Aorta (tissue), 5 donors: Measurements from ENCODE around the gene DNPH1. TPM values are rescaled to one million over a fixed set of nuclear protein-coding genes. Genes with fewer than 3 reads are reported as not detected.
A peak's percentile ranks its signal among the peaks of the same experiment; 100 is the strongest.

Source experiments
- ATAC-seq: fragments of 200-7000 bp; cut with Tn5 transposase; one replicate; pipeline ENCODE4 v1.9.1; 2022; ENCODE audit warnings: moderate library complexity; ENCODE audit not compliant: low FRiP score
- DNase-seq, 2 donors: peaks; one replicate each; pipeline ENCODE4 v3.0.0-alpha.2; 2020
- H3K27ac ChIP-seq, 2 donors: one replicate each; pipeline ENCODE4 v1.5.1; 2013; ENCODE audit warnings: low read length in 2 of 2, mild to moderate bottlenecking in 2 of 2, moderate library complexity in 2 of 2, control low read depth in 1 of 2, inconsistent platforms in 1 of 2, low read depth in 1 of 2
- H3K27me3 ChIP-seq, 2 donors: one replicate each; pipeline ENCODE4 v1.6.1; 2013; ENCODE audit warnings: control low read depth in 1 of 2, low read length in 1 of 2, mild to moderate bottlenecking in 1 of 2, moderate library complexity in 1 of 2; ENCODE audit not compliant: insufficient read depth in 2 of 2, control insufficient read depth in 1 of 2
- H3K36me3 ChIP-seq, 2 donors: one replicate each; pipeline ENCODE4 v1.6.1; 2013; ENCODE audit warnings: control low read depth in 1 of 2, low read length in 1 of 2, mild to moderate bottlenecking in 1 of 2; ENCODE audit not compliant: insufficient read depth in 2 of 2, control insufficient read depth in 1 of 2
- H3K4me1 ChIP-seq, 2 donors: one replicate each; pipeline ENCODE4 v1.6.1; 2013; ENCODE audit warnings: low read length in 2 of 2, control low read depth in 1 of 2, mild to moderate bottlenecking in 1 of 2, moderate library complexity in 1 of 2; ENCODE audit not compliant: insufficient read depth in 2 of 2, control insufficient read depth in 1 of 2
- H3K4me3 ChIP-seq, 2 donors: one replicate each; pipeline ENCODE4 v1.5.1; 2013; ENCODE audit warnings: low read length in 2 of 2, control low read depth in 1 of 2, mild to moderate bottlenecking in 1 of 2
- H3K9me3 ChIP-seq: one replicate; pipeline ENCODE4 v1.6.1; 2013; ENCODE audit warnings: mild to moderate bottlenecking, low read length; ENCODE audit not compliant: control insufficient read depth
- WGBS, 2 donors: extraction: QIAGEN DNeasy Blood & Tissue Kit; methylation state at CpG; one replicate each; pipeline ENCODE4 v1.1.7; 2013; 5-methylcytosine and 5-hydroxymethylcytosine counted together
- intact Hi-C, 2 donors: fragments of 100-400 bp; cut with DNase I; formaldehyde crosslinking; loops; one replicate each; pipeline versions ENCODE4 v1.14.2 to v1.15.0; 2022
- polyA plus RNA-seq, 2 donors: library from polyadenylated mRNA; stranded (reverse); fragments of 200-250 nt; gene quantifications; one replicate each; pipeline ENCODE4 v1.2.3, GENCODE V29; 2013
- total RNA-seq, 2 donors: library from RNA; stranded (reverse); fragmentation: NEBNext Ultra II Directional; extraction: Animal tissue kit (Norgen Biotek cat#: 25700); gene quantifications; one replicate each; pipeline ENCODE4 v1.2.1, GENCODE V29; 2021
- donor health status: healthy with polysubstance abuse.
- donor health status: Bipolar disorder and iron deficiency.
- donor health status: DM: no; HTN: no; CAD: no.
- donor health status: DM: no; HTN: no; CAD: no.
- donor health status: DM: yes; HTN: yes; CAD: no.

DNPH1 gene
- total and polyA plus RNA-seq, 4 donors: 10.2 to 87.4 (median 27.4) TPM

GRCh38 chr6:43178150-43178549, 51.1 kb downstream of the DNPH1 start:
- H3K4me1 ChIP-seq: no peaks in the 10 kb centered on the region
- WGBS, 2 donors: 72% methylated on average over 12 of the region's 12 CpGs
- H3K36me3 ChIP-seq: peaks cover 0 to 20% of the 10 kb centered on the region in 2 donors

GRCh38 chr6:43176423-43176786, 52.9 kb downstream of the DNPH1 start:
- H3K27ac ChIP-seq: no peak overlapping the region
- 84 to 88% methylated on average over 6 of the region's 6 CpGs for WGBS, 2 donors

More at GRCh38 chr6:43178150-43178549, 51.1 kb downstream of the DNPH1 start:
- Histone ChIP-seq H3K27ac (no peak overlapping the region), H3K4me3 (no peak overlapping the region), H3K9me3 (no peaks in the 10 kb centered on the region), H3K27me3 (no peaks in the 10 kb centered on the region)
- intact Hi-C loops: no loop called here
- no peak for ATAC-seq
- peak in 1 of 2 donors; percentile 66 for DNase-seq

GRCh38 chr6:43175676-43176422, 53.4 kb downstream of the DNPH1 start:
- DNase-seq (peak in 1 of 2 donors; percentile 68), ATAC-seq (no peak)
- H3K4me3 ChIP-seq: no peak overlapping the region
- peaks cover 0 to 20% of the 10 kb centered on the region in 2 donors for H3K36me3 ChIP-seq
- no peaks in the 10 kb centered on the region for H3K9me3 ChIP-seq
- 85 to 86% methylated on average over 11 of the region's 11 CpGs for WGBS, 2 donors
- intact Hi-C loops: no loop called here
- no peaks in the 10 kb centered on the region for H3K4me1 ChIP-seq
- H3K27me3 ChIP-seq: no peaks in the 10 kb centered on the region
- peak overlapping the region in 1 of 2 donors; percentile 4 for H3K27ac ChIP-seq

More at GRCh38 chr6:43176423-43176786, 52.9 kb downstream of the DNPH1 start:
- intact Hi-C loops: no loop called here
- Histone ChIP-seq H3K9me3 (no peaks in the 10 kb centered on the region), H3K27me3 (no peaks in the 10 kb centered on the region), H3K4me1 (no peaks in the 10 kb centered on the region), H3K4me3 (no peak overlapping the region), H3K36me3 (peaks cover 0 to 20% of the 10 kb centered on the region in 2 donors)
- ATAC-seq: no peak
- DNase-seq: peak in 1 of 2 donors; percentile 71

Other genes starting within 250 kb of the DNPH1 start
- 10 to 100 TPM; 22.9 to 31.7 TPM for gene PPP2R5D, start 244.9 kb downstream of the DNPH1 start, total RNA-seq
- gene PPP2R5D, start 244.9 kb downstream of the DNPH1 start, polyA plus RNA-seq: 10 to 100 TPM; 20.3 to 31.5 TPM
- gene MEA1, start 215.5 kb downstream of the DNPH1 start, total RNA-seq: 10 to 100 TPM; 44.5 to 44.6 TPM
- 100 to 1,000 TPM in 1 of 2 donors, 10 to 100 TPM in 1; 93.5 to 110 TPM for gene MEA1, start 215.5 kb downstream of the DNPH1 start, polyA plus RNA-seq
- gene KLHDC3, start 215.2 kb downstream of the DNPH1 start, total RNA-seq: 10 to 100 TPM; 55.7 to 61.7 TPM
- 10 to 100 TPM; 74.6 to 95.9 TPM for gene KLHDC3, start 215.2 kb downstream of the DNPH1 start, polyA plus RNA-seq
- 10 to 100 TPM; 36.7 to 41.1 TPM for gene RRP36, start 207.9 kb downstream of the DNPH1 start, total RNA-seq
- 10 to 100 TPM; 29.6 to 40.5 TPM for gene RRP36, start 207.9 kb downstream of the DNPH1 start, polyA plus RNA-seq
- 10 to 100 TPM; 11.0 to 17.5 TPM for gene CUL7, start 175.6 kb downstream of the DNPH1 start, total RNA-seq
- gene CUL7, start 175.6 kb downstream of the DNPH1 start, polyA plus RNA-seq: 10 to 100 TPM in 1 of 2 donors, 1 to 10 TPM in 1; 3.3 to 14.9 TPM
- gene MRPL2, start 170.0 kb downstream of the DNPH1 start, total RNA-seq: 10 to 100 TPM; 30.4 to 33.6 TPM
- 10 to 100 TPM; 29.3 to 55.2 TPM for gene MRPL2, start 170.0 kb downstream of the DNPH1 start, polyA plus RNA-seq
- 10 to 100 TPM; 20.1 to 35.0 TPM for gene KLC4, start 169.8 kb downstream of the DNPH1 start, total RNA-seq
- gene KLC4, start 169.8 kb downstream of the DNPH1 start, polyA plus RNA-seq: 10 to 100 TPM; 34.6 to 54.9 TPM
- 1 to 10 TPM; 3.6 to 9.6 TPM for gene PTK7, start 153.2 kb downstream of the DNPH1 start, total RNA-seq
- 1 to 10 TPM in 1 of 2 donors, under 1 TPM in 1; 0.13 to 6.4 TPM for gene PTK7, start 153.2 kb downstream of the DNPH1 start, polyA plus RNA-seq
- 100 to 1,000 TPM in 1 of 2 donors, 10 to 100 TPM in 1; 47.5 to 106 TPM for gene SRF, start 58.2 kb downstream of the DNPH1 start, total RNA-seq
- 10 to 100 TPM; 23.8 to 41.4 TPM for gene SRF, start 58.2 kb downstream of the DNPH1 start, polyA plus RNA-seq
- gene CUL9, start 47.3 kb downstream of the DNPH1 start, total RNA-seq: 10 to 100 TPM; 32.6 to 54.6 TPM
- gene CUL9, start 47.3 kb downstream of the DNPH1 start, polyA plus RNA-seq: 100 to 1,000 TPM in 1 of 2 donors, 1 to 10 TPM in 1; 8.1 to 106 TPM
- gene TTBK1, start 14.0 kb upstream of the DNPH1 start, total RNA-seq: under 1 TPM in 1 of 2 donors, not detected in 1; 0.12 TPM
- not detected for gene TTBK1, start 14.0 kb upstream of the DNPH1 start, polyA plus RNA-seq
- not detected for gene SLC22A7, start 68.8 kb upstream of the DNPH1 start, total RNA-seq
- not detected for gene SLC22A7, start 68.8 kb upstream of the DNPH1 start, polyA plus RNA-seq
- gene CRIP3, start 79.3 kb upstream of the DNPH1 start, total RNA-seq: 1 to 10 TPM in 1 of 2 donors, under 1 TPM in 1; 0.65 to 2.2 TPM
- 1 to 10 TPM in 1 of 2 donors, not detected in 1; 1.8 TPM for gene CRIP3, start 79.3 kb upstream of the DNPH1 start, polyA plus RNA-seq
- 10 to 100 TPM; 12.1 to 21.3 TPM for gene ZNF318, start 140.2 kb upstream of the DNPH1 start, total RNA-seq
- gene ZNF318, start 140.2 kb upstream of the DNPH1 start, polyA plus RNA-seq: 1 to 10 TPM; 2.6 to 9.2 TPM
- gene ABCC10, start 198.1 kb upstream of the DNPH1 start, total RNA-seq: 10 to 100 TPM; 19.5 to 30.5 TPM
- 10 to 100 TPM in 1 of 2 donors, 1 to 10 TPM in 1; 1.4 to 35.1 TPM for gene ABCC10, start 198.1 kb upstream of the DNPH1 start, polyA plus RNA-seq
- not detected for gene DLK2, start 226.1 kb upstream of the DNPH1 start, total RNA-seq
- not detected for gene DLK2, start 226.1 kb upstream of the DNPH1 start, polyA plus RNA-seq
- gene TJAP1, start 248.1 kb upstream of the DNPH1 start, total RNA-seq: 10 to 100 TPM; 30.6 to 35.5 TPM
- 10 to 100 TPM in 1 of 2 donors, 1 to 10 TPM in 1; 6.3 to 38.7 TPM for gene TJAP1, start 248.1 kb upstream of the DNPH1 start, polyA plus RNA-seq